ENCODE measurements around the gene PTPRG. TPM values are rescaled to one million over a fixed set of nuclear protein-coding genes. Genes with fewer than 3 reads are reported as not detected.

PTPRG gene
- total RNA-seq, 1 experiment from 2014 or later: 32.1 TPM

DNA sequence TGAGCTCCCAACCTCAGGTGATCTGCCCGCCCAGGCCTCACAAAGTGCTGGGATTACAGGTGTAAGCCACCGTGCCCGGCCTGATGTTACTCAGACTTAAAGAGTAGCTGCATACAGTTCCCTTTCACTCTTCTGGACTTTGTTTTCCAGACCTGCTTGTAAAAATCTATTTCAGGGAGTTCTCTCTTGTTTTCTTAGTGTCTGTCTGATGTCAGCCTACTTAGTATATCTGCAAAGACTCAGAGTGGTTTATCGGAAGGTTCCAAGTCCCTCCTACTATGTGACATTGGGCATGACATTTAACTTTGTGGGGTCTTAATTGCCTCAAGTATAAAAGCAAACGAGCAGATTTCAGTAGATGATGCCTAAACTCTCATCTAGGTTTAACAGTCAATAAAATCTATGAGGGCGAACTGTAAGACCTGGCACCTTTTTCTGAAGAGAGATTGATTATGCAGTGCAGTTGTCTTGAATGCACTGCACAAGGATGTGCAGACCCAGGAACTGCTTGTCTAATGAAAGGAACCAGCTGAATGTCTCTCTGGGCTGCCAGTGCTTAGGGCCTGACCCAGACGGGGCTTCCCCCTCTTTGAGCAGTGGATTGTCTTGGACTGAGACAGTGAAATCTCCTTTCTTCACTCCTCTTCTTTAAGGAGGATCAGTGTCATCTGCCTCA lies 301.4 kb downstream of the PTPRG start:
- no peak overlapping the region for H3K4me3 ChIP-seq (replicated peaks in 1 of 2; ENCODE audit: low read depth in 1 of 2, low read length in 2 of 2)
- ATAC-seq (no peak), DNase-seq (ENCODE audit: low read depth, low spot score) (no peak)
- no peak overlapping the region for H2AFZ ChIP-seq (ENCODE audit: low read depth, low read length, poor library complexity, severe bottlenecking)
- RAD21 ChIA-PET (ENCODE audit: low non-redundant PET in 1 of 2, low total read pairs in 2 of 2, uncharacterized antibody in 2 of 2, unreplicated experiment in 2 of 2): no interaction called here
- H3K9me2 ChIP-seq (ENCODE audit: insufficient read depth): no peaks in the 10 kb centered on the region
- no peak overlapping the region for H3K4me2 ChIP-seq (ENCODE audit: low read length)
- no TSS peak for BruUV-seq (replicated peaks)
- no peak overlapping the region for H3K27ac ChIP-seq (ENCODE audit: low read depth, low read length)
- no peak overlapping the region for H3K9ac ChIP-seq (ENCODE audit: low read length)
- intact Hi-C loops (cut with micrococcal nuclease): no loop called here
- no peaks in the 10 kb centered on the region for H3K9me3 ChIP-seq (ENCODE audit: control insufficient read depth in 1 of 2, insufficient read depth in 1 of 2, low read depth in 1 of 2, low read length in 2 of 2)
- no peaks in the 10 kb centered on the region for H3K27me3 ChIP-seq (ENCODE audit: insufficient read depth, low read length)
- TF ChIP-seq, protein P1, sequence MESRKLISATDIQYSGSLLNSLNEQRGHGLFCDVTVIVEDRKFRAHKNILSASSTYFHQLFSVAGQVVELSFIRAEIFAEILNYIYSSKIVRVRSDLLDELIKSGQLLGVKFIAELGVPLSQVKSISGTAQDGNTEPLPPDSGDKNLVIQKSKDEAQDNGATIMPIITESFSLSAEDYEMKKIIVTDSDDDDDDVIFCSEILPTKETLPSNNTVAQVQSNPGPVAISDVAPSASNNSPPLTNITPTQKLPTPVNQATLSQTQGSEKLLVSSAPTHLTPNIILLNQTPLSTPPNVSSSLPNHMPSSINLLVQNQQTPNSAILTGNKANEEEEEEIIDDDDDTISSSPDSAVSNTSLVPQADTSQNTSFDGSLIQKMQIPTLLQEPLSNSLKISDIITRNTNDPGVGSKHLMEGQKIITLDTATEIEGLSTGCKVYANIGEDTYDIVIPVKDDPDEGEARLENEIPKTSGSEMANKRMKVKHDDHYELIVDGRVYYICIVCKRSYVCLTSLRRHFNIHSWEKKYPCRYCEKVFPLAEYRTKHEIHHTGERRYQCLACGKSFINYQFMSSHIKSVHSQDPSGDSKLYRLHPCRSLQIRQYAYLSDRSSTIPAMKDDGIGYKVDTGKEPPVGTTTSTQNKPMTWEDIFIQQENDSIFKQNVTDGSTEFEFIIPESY (IDR thresholded peaks at IDR 0.05; ENCODE audit: extremely low read depth, insufficient replicate concordance, low read length): no peak
- TF ChIP-seq JUND (IDR thresholded peaks at IDR 0.05) (no peak), YY1 (IDR thresholded peaks at IDR 0.05; ENCODE audit: extremely low read depth, insufficient replicate concordance, low read depth, low read length) (no peak), POLR2A (IDR thresholded peaks at IDR 0.05; ENCODE audit: borderline replicate concordance, extremely low read depth, insufficient read depth, insufficient read length) (no peak)
- TF ChIP-seq, protein P2, sequence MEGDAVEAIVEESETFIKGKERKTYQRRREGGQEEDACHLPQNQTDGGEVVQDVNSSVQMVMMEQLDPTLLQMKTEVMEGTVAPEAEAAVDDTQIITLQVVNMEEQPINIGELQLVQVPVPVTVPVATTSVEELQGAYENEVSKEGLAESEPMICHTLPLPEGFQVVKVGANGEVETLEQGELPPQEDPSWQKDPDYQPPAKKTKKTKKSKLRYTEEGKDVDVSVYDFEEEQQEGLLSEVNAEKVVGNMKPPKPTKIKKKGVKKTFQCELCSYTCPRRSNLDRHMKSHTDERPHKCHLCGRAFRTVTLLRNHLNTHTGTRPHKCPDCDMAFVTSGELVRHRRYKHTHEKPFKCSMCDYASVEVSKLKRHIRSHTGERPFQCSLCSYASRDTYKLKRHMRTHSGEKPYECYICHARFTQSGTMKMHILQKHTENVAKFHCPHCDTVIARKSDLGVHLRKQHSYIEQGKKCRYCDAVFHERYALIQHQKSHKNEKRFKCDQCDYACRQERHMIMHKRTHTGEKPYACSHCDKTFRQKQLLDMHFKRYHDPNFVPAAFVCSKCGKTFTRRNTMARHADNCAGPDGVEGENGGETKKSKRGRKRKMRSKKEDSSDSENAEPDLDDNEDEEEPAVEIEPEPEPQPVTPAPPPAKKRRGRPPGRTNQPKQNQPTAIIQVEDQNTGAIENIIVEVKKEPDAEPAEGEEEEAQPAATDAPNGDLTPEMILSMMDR (IDR thresholded peaks at IDR 0.05 in 2 of 3, conservative IDR thresholded peaks at IDR 0.05 in 1 of 3; ENCODE audit: borderline replicate concordance in 1 of 3, insufficient read depth in 1 of 3, low read depth in 2 of 3, low read length in 2 of 3): no peak
- TF ChIP-seq, protein P3, sequence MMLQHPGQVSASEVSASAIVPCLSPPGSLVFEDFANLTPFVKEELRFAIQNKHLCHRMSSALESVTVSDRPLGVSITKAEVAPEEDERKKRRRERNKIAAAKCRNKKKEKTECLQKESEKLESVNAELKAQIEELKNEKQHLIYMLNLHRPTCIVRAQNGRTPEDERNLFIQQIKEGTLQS (IDR thresholded peaks at IDR 0.05): no peak
- no peaks in the 10 kb centered on the region for H3K36me3 ChIP-seq (ENCODE audit: control insufficient read depth in 1 of 2, insufficient read depth in 2 of 2, low read length in 2 of 2)
- CTCF ChIA-PET: no interaction called here
- POLR2A ChIA-PET: no interaction called here
- no peaks in the 10 kb centered on the region for H4K20me1 ChIP-seq (ENCODE audit: insufficient read depth)
- no peaks in the 10 kb centered on the region for H3K4me1 ChIP-seq (ENCODE audit: control insufficient read depth in 1 of 2, insufficient read depth in 2 of 2, low read length in 2 of 2)
- H3K79me2 ChIP-seq (ENCODE audit: insufficient read depth, low read length): no peaks in the 10 kb centered on the region
